Measurements from ENCODE around the gene PCDH1. TPM values are rescaled to one million over a fixed set of nuclear protein-coding genes. Genes with fewer than 3 reads are reported as not detected.

Gene PCDH1
- total and polyA plus RNA-seq, 11 donors, result 10.2 to 106 (median 19.2) TPM

GRCh38 chr5:141868541-141868940 lies 9.7 kb downstream of the PCDH1 start:
- TF ChIP-seq, protein P1, sequence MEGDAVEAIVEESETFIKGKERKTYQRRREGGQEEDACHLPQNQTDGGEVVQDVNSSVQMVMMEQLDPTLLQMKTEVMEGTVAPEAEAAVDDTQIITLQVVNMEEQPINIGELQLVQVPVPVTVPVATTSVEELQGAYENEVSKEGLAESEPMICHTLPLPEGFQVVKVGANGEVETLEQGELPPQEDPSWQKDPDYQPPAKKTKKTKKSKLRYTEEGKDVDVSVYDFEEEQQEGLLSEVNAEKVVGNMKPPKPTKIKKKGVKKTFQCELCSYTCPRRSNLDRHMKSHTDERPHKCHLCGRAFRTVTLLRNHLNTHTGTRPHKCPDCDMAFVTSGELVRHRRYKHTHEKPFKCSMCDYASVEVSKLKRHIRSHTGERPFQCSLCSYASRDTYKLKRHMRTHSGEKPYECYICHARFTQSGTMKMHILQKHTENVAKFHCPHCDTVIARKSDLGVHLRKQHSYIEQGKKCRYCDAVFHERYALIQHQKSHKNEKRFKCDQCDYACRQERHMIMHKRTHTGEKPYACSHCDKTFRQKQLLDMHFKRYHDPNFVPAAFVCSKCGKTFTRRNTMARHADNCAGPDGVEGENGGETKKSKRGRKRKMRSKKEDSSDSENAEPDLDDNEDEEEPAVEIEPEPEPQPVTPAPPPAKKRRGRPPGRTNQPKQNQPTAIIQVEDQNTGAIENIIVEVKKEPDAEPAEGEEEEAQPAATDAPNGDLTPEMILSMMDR (IDR thresholded peaks at IDR 0.05), result no peak
- TF ChIP-seq POLR2A (IDR thresholded peaks at IDR 0.05), result no peak
- Histone ChIP-seq H3K27me3 (peaks cover 0 to 10% (median 0%) of the 10 kb centered on the region in 9 donors), H3K4me3 (no peak overlapping the region), H3K27ac (peak overlapping the region in 1 of 12 donors; percentile 18), H3K4me1 (peaks cover 0 to 46% (median 18%) of the 10 kb centered on the region in 12 donors), H3K36me3 (peaks cover 0 to 58% (median 44%) of the 10 kb centered on the region in 9 donors), H3K9me3 (no peaks in the 10 kb centered on the region)
- no peak for ATAC-seq
- intact Hi-C loops (cut with DNase I), result no loop called here
- DNase-seq, result peak in 1 of 5 donors; percentile 19
- 84 to 90% (median 88%) methylated on average over 11 to 16 of the region's 16 CpGs for WGBS, 4 donors

DNA sequence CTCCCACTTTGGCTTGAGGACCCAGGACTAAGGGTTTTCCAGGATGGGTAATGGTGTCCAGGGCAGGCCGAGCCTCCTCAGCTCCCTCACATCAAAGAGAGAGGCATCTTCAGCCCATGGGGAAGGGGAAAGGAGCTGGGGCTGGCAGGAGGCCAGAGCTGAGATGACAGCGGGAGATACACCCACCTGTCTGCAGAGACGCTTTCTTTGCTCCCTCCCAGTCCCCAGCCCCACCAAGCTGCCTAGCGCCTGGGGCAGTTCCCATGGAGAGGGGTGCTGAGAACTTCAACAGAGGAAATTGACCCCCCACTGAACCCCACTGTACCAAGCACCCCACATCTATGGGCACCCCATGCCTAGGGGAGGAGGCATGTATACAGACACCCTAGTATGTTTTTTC lies 10.6 kb downstream of the PCDH1 start:
- H3K4me1 ChIP-seq, result peaks cover 0 to 39% (median 15%) of the 10 kb centered on the region in 12 donors
- H3K36me3 ChIP-seq, result peaks cover 0 to 66% (median 53%) of the 10 kb centered on the region in 9 donors
- intact Hi-C loops (cut with DNase I), result no loop called here
- no peak for TF ChIP-seq POLR2A (IDR thresholded peaks at IDR 0.05)
- TF ChIP-seq, protein P1 (IDR thresholded peaks at IDR 0.05), result no peak
- no peak overlapping the region for H3K4me3 ChIP-seq
- no peak for ATAC-seq
- 33 to 64% (median 58%) methylated on average over 4 of the region's 4 CpGs for WGBS, 4 donors
- peak in 1 of 5 donors; percentile 14 for DNase-seq
- no peaks in the 10 kb centered on the region for H3K9me3 ChIP-seq
- peaks cover 0 to 10% (median 0%) of the 10 kb centered on the region in 9 donors for H3K27me3 ChIP-seq
- H3K27ac ChIP-seq, result no peak overlapping the region

DNA sequence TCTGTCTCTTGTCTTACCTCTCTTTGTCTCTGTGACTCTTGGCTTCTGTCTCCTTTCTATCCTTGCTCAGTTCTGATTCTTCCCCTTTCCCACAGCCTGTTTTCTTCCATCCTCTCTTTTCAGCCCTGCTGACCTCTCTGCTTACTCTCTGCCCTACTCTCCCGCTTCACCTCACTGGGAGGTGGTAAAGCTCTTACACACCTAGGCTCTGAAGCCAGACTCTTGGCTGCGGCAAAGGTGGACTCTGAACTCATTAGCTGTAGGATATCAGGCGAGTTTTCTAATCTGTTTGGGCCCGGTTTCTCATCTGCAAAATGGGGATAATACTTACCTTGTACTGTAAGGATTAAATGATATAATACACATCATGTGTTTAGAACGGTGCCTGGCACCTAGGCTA lies 11.1 kb downstream of the PCDH1 start:
- Histone ChIP-seq H3K27ac (no peak overlapping the region), H3K4me3 (no peak overlapping the region), H3K9me3 (no peaks in the 10 kb centered on the region), H3K4me1 (peaks cover 0 to 37% (median 15%) of the 10 kb centered on the region in 12 donors), H3K27me3 (peaks cover 0 to 10% (median 0%) of the 10 kb centered on the region in 9 donors), H3K36me3 (peaks cover 0 to 71% (median 54%) of the 10 kb centered on the region in 9 donors)
- 80 to 89% (median 85%) methylated on average over 5 of the region's 5 CpGs for WGBS, 4 donors
- ATAC-seq (no peak), DNase-seq (peak in 1 of 5 donors; percentile 1)
- intact Hi-C loops (cut with DNase I), result no loop called here
- TF ChIP-seq, protein P1 (IDR thresholded peaks at IDR 0.05), result no peak
- no peak for TF ChIP-seq POLR2A (IDR thresholded peaks at IDR 0.05)

GRCh38 chr5:141866096-141866495 lies 12.1 kb downstream of the PCDH1 start:
- whole genome bisulfite sequencing, 4 donors, result 57 to 78% (median 72%) methylated on average over 9 to 13 of the region's 13 CpGs
- Histone ChIP-seq H3K4me3 (no peak overlapping the region), H3K9me3 (no peaks in the 10 kb centered on the region), H3K36me3 (peaks cover 0 to 80% (median 54%) of the 10 kb centered on the region in 9 donors), H3K27me3 (peaks cover 0 to 3% (median 0%) of the 10 kb centered on the region in 9 donors), H3K27ac (no peak overlapping the region), H3K4me1 (peaks cover 0 to 34% (median 8%) of the 10 kb centered on the region in 12 donors)
- TF ChIP-seq, protein P1 (IDR thresholded peaks at IDR 0.05), result no peak
- TF ChIP-seq POLR2A (IDR thresholded peaks at IDR 0.05), result no peak
- DNase-seq, result peak in 1 of 5 donors; percentile 33
- peak in 1 of 4 donors; percentile 12 for ATAC-seq
- intact Hi-C loops (cut with DNase I), result no loop called here

All from heart left ventricle (tissue), 16 donors.